Neural progenitor cell (in vitro differentiated cells): ENCODE measurements around the gene SNX25. TPM values are rescaled to one million over a fixed set of nuclear protein-coding genes. Genes with fewer than 3 reads are reported as not detected.
A peak's percentile ranks its signal among the peaks of the same experiment; 100 is the strongest.

ENCODE experiments used
- DNase-seq: peaks from one replicate; pipeline ENCODE4 v3.0.0-alpha.2; 2016; ENCODE audit warnings: low spot score
- H2AFZ ChIP-seq: fragments of 200-600 bp; sonication (generic); replicated peaks from 2 replicates; pipeline ENCODE4 v1.6.1; 2016; ENCODE audit warnings: antibody characterized with exemption
- H3F3A ChIP-seq: fragments of 200-600 bp; sonication (generic); 2 replicates; pipeline ENCODE4 v1.6.1; 2016; ENCODE audit warnings: antibody characterized with exemption, low read depth
- H3K27ac ChIP-seq: fragments of 200-600 bp; sonication (generic); 2 replicates; pipeline ENCODE4 v1.5.1; 2016; ENCODE audit warnings: mild to moderate bottlenecking
- H3K27me3 ChIP-seq: fragments of 200-600 bp; sonication (generic); 2 replicates; pipeline ENCODE4 v1.6.1; 2016; ENCODE audit warnings: mild to moderate bottlenecking, moderate library complexity
- H3K36me3 ChIP-seq: fragments of 200-600 bp; sonication (generic); 2 replicates; pipeline ENCODE4 v1.5.1; 2016
- H3K4me1 ChIP-seq: fragments of 200-600 bp; sonication (generic); 2 replicates; pipeline ENCODE4 v1.6.1; 2016; ENCODE audit warnings: mixed run types
- H3K4me2 ChIP-seq: fragments of 200-600 bp; sonication (generic); 2 replicates; pipeline ENCODE4 v1.6.1; 2016
- H3K4me3 ChIP-seq: fragments of 200-600 bp; sonication (generic); 2 replicates; pipeline ENCODE4 v1.5.1; 2016
- H3K79me2 ChIP-seq: fragments of 200-600 bp; sonication (generic); 2 replicates; pipeline ENCODE4 v1.6.1; 2016; ENCODE audit warnings: low read depth
- H3K9ac ChIP-seq: fragments of 200-600 bp; sonication (generic); 2 replicates; pipeline ENCODE4 v1.6.1; 2016
- H3K9me3 ChIP-seq: fragments of 200-600 bp; sonication (generic); 2 replicates; pipeline ENCODE4 v1.5.1; 2016; ENCODE audit warnings: low read depth
- H4K20me1 ChIP-seq: fragments of 200-600 bp; sonication (generic); 2 replicates; pipeline ENCODE4 v1.6.1; 2016; ENCODE audit warnings: low read depth
- H3K27ac Mint-ChIP-seq: 3 replicates; pipeline ENCODE4 v1.8.0; 2021; ENCODE audit warnings: mixed read lengths
- H3K27me3 Mint-ChIP-seq: 2 replicates; pipeline ENCODE4 v1.8.0; 2022; ENCODE audit warnings: low read depth, mild to moderate bottlenecking, inconsistent platforms, moderate library complexity, mixed read lengths; ENCODE audit not compliant: insufficient read depth
- H3K36me3 Mint-ChIP-seq: 3 replicates; pipeline ENCODE4 v1.8.0; 2021; ENCODE audit warnings: mixed read lengths
- H3K4me1 Mint-ChIP-seq: 3 replicates; pipeline ENCODE4 v1.8.0; 2021; ENCODE audit warnings: mixed read lengths
- H3K4me3 Mint-ChIP-seq: 3 replicates; pipeline ENCODE4 v1.8.0; 2021; ENCODE audit warnings: mild to moderate bottlenecking, moderate library complexity, mixed read lengths
- H3K9me3 Mint-ChIP-seq: 3 replicates; pipeline ENCODE4 v1.8.0; 2020; ENCODE audit warnings: mixed read lengths
- EZH2 ChIP-seq: fragments of 200-600 bp; sonication (generic); IDR thresholded peaks from 2 replicates; pipeline ENCODE4 v1.6.1; 2017; ENCODE audit warnings: antibody characterized with exemption, mild to moderate bottlenecking, moderate library complexity
- EZH2phosphoT487 ChIP-seq: fragments of 200-600 bp; sonication (generic); IDR thresholded peaks from 2 replicates; pipeline ENCODE4 v1.6.1; 2017; ENCODE audit warnings: antibody characterized with exemption
- total RNA-seq: library from RNA; depleted of rRNA; stranded (reverse); fragments of >200 nt; gene quantifications from 2 replicates; pipeline ENCODE4 v1.2.3, GENCODE V29; 2015; ENCODE audit warnings: low replicate concordance
- TF ChIP-seq, protein P1 (sequence below): fragments of 200-600 bp; sonication (generic); IDR thresholded peaks from 2 replicates; pipeline ENCODE4 v1.5.1; 2017; ENCODE audit warnings: antibody characterized with exemption, mild to moderate bottlenecking

SNX25 gene
- 39.2 and 50.8 TPM in 2 replicates for total RNA-seq

DNA sequence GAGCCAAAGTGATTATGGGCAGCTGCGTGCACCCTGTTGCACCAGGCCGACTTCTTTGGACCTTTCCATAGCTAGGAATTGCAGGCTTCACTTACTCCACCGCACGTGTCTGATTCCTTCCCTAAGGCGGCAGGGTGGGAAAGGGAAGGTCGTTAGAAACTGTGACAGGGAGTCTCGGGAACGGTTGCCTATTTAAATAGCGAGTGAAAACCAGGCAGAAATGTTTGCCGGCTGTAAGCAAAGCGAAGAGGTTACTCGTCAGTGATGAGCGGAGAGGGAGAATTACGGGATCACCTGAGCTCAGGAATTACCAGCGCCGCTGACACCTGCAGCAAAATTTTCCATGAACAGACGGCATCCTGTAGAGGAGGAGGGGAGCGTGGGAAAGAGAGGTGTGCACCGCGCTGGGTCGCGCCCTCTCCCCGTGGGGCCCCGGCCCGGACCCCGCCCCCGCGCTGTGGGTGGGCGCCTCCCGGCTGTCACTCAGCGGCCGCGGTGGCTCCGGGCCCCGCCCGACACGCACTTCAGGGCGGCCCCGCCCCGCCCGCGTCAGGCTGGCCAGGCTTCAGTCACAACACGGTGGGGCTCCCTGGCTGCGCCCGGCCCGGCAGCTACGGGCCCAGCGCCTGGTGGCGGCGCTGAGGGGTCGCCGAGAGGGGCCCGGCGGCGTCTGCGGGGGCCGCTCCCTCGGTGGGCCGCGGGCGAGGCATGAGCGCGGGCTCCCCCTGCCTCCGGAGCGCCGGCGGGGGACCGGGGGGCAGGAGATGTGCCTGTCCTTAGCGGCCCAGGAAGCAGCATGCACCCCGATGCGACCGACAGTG is at the start of gene SNX25:
SNX25 (plus strand) TSS at position 568 of the 821 bp plus-strand sequence; CDS start at position 797, 229 bp downstream.
- Histone ChIP-seq H3K27ac (peak within 1 kb of the TSS; percentile 91), H3K9ac (peak within 1 kb of the TSS; percentile 55), H3F3A (peaks cover 15% of the 10 kb centered on the region), H3K9me3 (no peaks in the 10 kb centered on the region), H3K4me1 (peaks cover 19% of the 10 kb centered on the region), H3K4me2 (peak within 1 kb of the TSS; percentile 85), H3K4me3 (peak within 1 kb of the TSS; percentile 90), H3K27me3 (peaks cover 15% of the 10 kb centered on the region), H3K36me3 (no peaks in the 10 kb centered on the region), H4K20me1 (peaks cover 18% of the 10 kb centered on the region), H2AFZ (peak within 1 kb of the TSS; percentile 77), H3K79me2 (peaks cover 47% of the 10 kb centered on the region)
- Mint-ChIP-seq H3K9me3 (no peaks in the 10 kb centered on the region), H3K4me3 (peak within 1 kb of the TSS; percentile 98), H3K27ac (peak within 1 kb of the TSS; percentile 81), H3K36me3 (peaks cover 4% of the 10 kb centered on the region), H3K27me3 (peaks cover 7% of the 10 kb centered on the region), H3K4me1 (peaks cover 35% of the 10 kb centered on the region)
- peak; percentile 96 for DNase-seq
- TF ChIP-seq, protein P1, sequence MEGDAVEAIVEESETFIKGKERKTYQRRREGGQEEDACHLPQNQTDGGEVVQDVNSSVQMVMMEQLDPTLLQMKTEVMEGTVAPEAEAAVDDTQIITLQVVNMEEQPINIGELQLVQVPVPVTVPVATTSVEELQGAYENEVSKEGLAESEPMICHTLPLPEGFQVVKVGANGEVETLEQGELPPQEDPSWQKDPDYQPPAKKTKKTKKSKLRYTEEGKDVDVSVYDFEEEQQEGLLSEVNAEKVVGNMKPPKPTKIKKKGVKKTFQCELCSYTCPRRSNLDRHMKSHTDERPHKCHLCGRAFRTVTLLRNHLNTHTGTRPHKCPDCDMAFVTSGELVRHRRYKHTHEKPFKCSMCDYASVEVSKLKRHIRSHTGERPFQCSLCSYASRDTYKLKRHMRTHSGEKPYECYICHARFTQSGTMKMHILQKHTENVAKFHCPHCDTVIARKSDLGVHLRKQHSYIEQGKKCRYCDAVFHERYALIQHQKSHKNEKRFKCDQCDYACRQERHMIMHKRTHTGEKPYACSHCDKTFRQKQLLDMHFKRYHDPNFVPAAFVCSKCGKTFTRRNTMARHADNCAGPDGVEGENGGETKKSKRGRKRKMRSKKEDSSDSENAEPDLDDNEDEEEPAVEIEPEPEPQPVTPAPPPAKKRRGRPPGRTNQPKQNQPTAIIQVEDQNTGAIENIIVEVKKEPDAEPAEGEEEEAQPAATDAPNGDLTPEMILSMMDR = peak; percentile 37
- TF ChIP-seq EZH2phosphoT487 (no peak), EZH2 (no peak)

DNA sequence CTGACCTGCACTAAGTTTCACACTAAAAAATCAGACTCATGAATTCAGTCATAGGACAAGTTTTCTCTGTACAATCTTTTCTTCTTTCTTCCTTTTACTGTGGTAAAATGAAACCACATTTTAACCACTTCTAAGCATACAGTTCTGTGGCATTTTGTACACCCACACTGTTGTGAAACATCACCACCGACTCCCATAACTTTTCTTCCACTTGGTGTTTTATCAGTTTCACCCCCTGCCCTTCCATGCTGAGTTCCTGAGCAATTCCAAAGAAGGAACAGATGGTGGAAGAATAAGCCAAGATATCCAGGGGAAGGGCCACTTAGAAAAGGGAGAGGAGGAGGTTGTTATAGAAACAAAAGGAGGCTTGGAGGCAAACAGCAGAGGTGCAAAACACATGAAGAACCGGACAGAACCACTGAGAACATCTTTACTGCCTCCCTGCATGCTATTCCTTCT is 43.8 kb upstream of the SNX25 start:
- no peaks in the 10 kb centered on the region for H3K9me3 ChIP-seq
- H3K27me3 ChIP-seq = no peaks in the 10 kb centered on the region
- peaks cover 6% of the 10 kb centered on the region for H3K36me3 ChIP-seq
- Mint-ChIP-seq H3K27ac (no peak overlapping the region), H3K4me3 (no peak overlapping the region), H3K9me3 (no peaks in the 10 kb centered on the region), H3K36me3 (peaks cover 24% of the 10 kb centered on the region), H3K4me1 (peaks cover 7% of the 10 kb centered on the region), H3K27me3 (peaks cover 4% of the 10 kb centered on the region)
- H2AFZ ChIP-seq = no peak overlapping the region
- TF ChIP-seq, protein P1 = no peak
- TF ChIP-seq EZH2 = no peak
- TF ChIP-seq EZH2phosphoT487 = no peak
- no peaks in the 10 kb centered on the region for H3F3A ChIP-seq
- H4K20me1 ChIP-seq = no peaks in the 10 kb centered on the region
- no peak overlapping the region for H3K4me2 ChIP-seq
- no peak overlapping the region for H3K27ac ChIP-seq
- H3K4me3 ChIP-seq = no peak overlapping the region
- peaks cover 3% of the 10 kb centered on the region for H3K4me1 ChIP-seq
- H3K79me2 ChIP-seq = no peaks in the 10 kb centered on the region
- DNase-seq = no peak
- no peak overlapping the region for H3K9ac ChIP-seq

DNA sequence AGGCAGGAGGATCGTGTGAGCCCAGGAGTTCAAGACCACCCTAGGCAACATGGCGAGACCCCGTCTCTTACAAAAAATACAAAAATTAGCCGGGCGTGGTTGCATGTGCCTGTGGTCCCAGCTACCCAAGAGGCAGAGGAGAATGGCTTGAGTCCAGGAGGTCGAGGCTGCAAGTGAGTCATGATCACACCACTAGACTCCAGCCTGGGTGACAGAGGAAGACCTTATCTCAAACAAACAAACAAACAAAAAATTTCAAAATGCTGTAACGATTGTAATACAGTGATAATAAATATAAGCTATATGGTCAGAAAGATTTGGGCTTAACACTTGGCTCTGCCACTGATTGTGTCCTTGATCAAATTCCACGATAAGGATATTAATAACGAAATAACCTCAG is 42.2 kb upstream of the SNX25 start:
- DNase-seq = no peak
- H3K36me3 ChIP-seq = peaks cover 6% of the 10 kb centered on the region
- no peaks in the 10 kb centered on the region for H3K79me2 ChIP-seq
- H3K4me2 ChIP-seq = no peak overlapping the region
- no peaks in the 10 kb centered on the region for H3K27me3 ChIP-seq
- no peak overlapping the region for H3K9ac ChIP-seq
- no peaks in the 10 kb centered on the region for H4K20me1 ChIP-seq
- H2AFZ ChIP-seq = no peak overlapping the region
- no peaks in the 10 kb centered on the region for H3K9me3 ChIP-seq
- H3K36me3 Mint-ChIP-seq = peaks cover 20% of the 10 kb centered on the region
- peaks cover 4% of the 10 kb centered on the region for H3K27me3 Mint-ChIP-seq
- peaks cover 3% of the 10 kb centered on the region for H3K4me1 ChIP-seq
- no peak overlapping the region for H3K27ac ChIP-seq
- H3K4me1 Mint-ChIP-seq = peaks cover 7% of the 10 kb centered on the region
- TF ChIP-seq EZH2 (no peak), EZH2phosphoT487 (no peak)
- TF ChIP-seq, protein P1 = no peak
- no peaks in the 10 kb centered on the region for H3K9me3 Mint-ChIP-seq
- no peak overlapping the region for H3K4me3 ChIP-seq
- no peaks in the 10 kb centered on the region for H3F3A ChIP-seq
- no peak overlapping the region for H3K4me3 Mint-ChIP-seq
- no peak overlapping the region for H3K27ac Mint-ChIP-seq
